ENCODE results near the gene THOC1.
A peak's percentile ranks its signal among the peaks of the same experiment; 100 is the strongest.

The THOC1 gene

GRCh38 chr18:275486-275885, 7.6 kb upstream of the THOC1 start:
- no peak for DNase-seq

- DNase-seq, result no peak
Measured at GRCh38 chr18:274313-274712, 6.5 kb upstream of the THOC1 start.

- DNase-seq, result no peak
Measured at GRCh38 chr18:273525-273924, 5.7 kb upstream of the THOC1 start.

GRCh38 chr18:272650-273049, 4.8 kb upstream of the THOC1 start:
- DNase-seq, result no peak

GRCh38 chr18:269480-270095, 1.7 kb upstream of the THOC1 start:
- DNase-seq, result no peak

GRCh38 chr18:267380-267687, 513 bp downstream of the THOC1 start:
- no peak for DNase-seq

GRCh38 chr18:261398-262073, 6.3 kb downstream of the THOC1 start:
- DNase-seq, result no peak

GRCh38 chr18:260547-260946, 7.3 kb downstream of the THOC1 start:
- DNase-seq, result no peak

- DNase-seq, result no peak
Measured at GRCh38 chr18:255171-255570, 12.7 kb downstream of the THOC1 start.

GRCh38 chr18:253121-253520, 14.7 kb downstream of the THOC1 start:
- no peak for DNase-seq

- no peak for DNase-seq
Measured at GRCh38 chr18:251572-251971, 16.3 kb downstream of the THOC1 start.

- no peak for DNase-seq
Measured at GRCh38 chr18:250685-251084, 17.2 kb downstream of the THOC1 start.

- DNase-seq, result no peak
Measured at GRCh38 chr18:248053-248452, 19.8 kb downstream of the THOC1 start.

GRCh38 chr18:245282-245847, 22.5 kb downstream of the THOC1 start:
- no peak for DNase-seq

- no peak for DNase-seq
Measured at GRCh38 chr18:240175-240574, 27.7 kb downstream of the THOC1 start.

GRCh38 chr18:231563-231962, 36.3 kb downstream of the THOC1 start:
- no peak for DNase-seq

- DNase-seq, result no peak
Measured at GRCh38 chr18:228586-228985, 39.3 kb downstream of the THOC1 start.

- DNase-seq, result no peak
Measured at GRCh38 chr18:227902-228301, 39.9 kb downstream of the THOC1 start.

GRCh38 chr18:227374-227773, 40.5 kb downstream of the THOC1 start:
- no peak for DNase-seq

- no peak for DNase-seq
Measured at GRCh38 chr18:225745-226144, 42.1 kb downstream of the THOC1 start.

GRCh38 chr18:220708-221107, 47.1 kb downstream of the THOC1 start:
- DNase-seq, result no peak

- DNase-seq, result peak; percentile 3
Measured at GRCh38 chr18:217532-218336, 50.1 kb downstream of the THOC1 start.

- DNase-seq, result no peak
Measured at GRCh38 chr18:215448-216010, 52.3 kb downstream of the THOC1 start.

- no peak for DNase-seq
Measured at GRCh38 chr18:213966-214365, 53.9 kb downstream of the THOC1 start.

All from activated CD4-positive, alpha-beta T cell treated with anti-CD3 and anti-CD28 coated beads, Interleukin-2, Interleukin-6, amounts not matched to agents 100 ng/mL and 50 ng/mL, durations not matched to agents 16 hours and 8 hours (primary cell).